Activated naive CD4-positive, alpha-beta T cell treated with anti-CD3 and anti-CD28 coated beads, Interleukin-2, amount 50 U/mL, for 72 hours (primary cell): ENCODE results near the gene ARID4B. TPM values are rescaled to one million over a fixed set of nuclear protein-coding genes. Genes with fewer than 3 reads are reported as not detected.
"Not testable (repeated sequence)": the region's sequence is repeated elsewhere in the genome, so short reads cannot be mapped to it uniquely, and the experiment has no call there.

Source experiments
- ATAC-seq, 2 donors: fragments of 150-1000 bp; cut with Tn5 transposase; 2 replicates each; pipeline ENCODE4 v1.10.0; 2021; ENCODE audit warnings: mild to moderate bottlenecking in 2 of 2, moderate library complexity in 2 of 2
- DNase-seq, 2 donors: peaks; one replicate each; pipeline ENCODE4 v3.0.0; 2021 to 2022; ENCODE audit warnings: low spot score in 2 of 2
- H3K27ac Mint-ChIP-seq, 2 donors: one replicate each; pipeline ENCODE4 v1.8.0; 2022; ENCODE audit warnings: mild to moderate bottlenecking in 2 of 2, mixed read lengths in 2 of 2
- H3K36me3 Mint-ChIP-seq, 2 donors: one replicate each; pipeline ENCODE4 v1.8.0; 2022; ENCODE audit warnings: mixed read lengths in 2 of 2
- H3K9me3 Mint-ChIP-seq, 2 donors: one replicate each; pipeline ENCODE4 v1.8.0; 2022; ENCODE audit warnings: mixed read lengths in 2 of 2
- total RNA-seq, 2 donors: library from RNA; stranded (reverse); gene quantifications; one replicate each; pipeline ENCODE4 v1.2.3, GENCODE V29; 2022

Gene ARID4B
- total RNA-seq, 2 donors from 2014 or later = 58.4 to 65.7 TPM

- Mint-ChIP-seq H3K36me3 (no peaks in the 10 kb centered on the region), H3K9me3 (no peaks in the 10 kb centered on the region), H3K27ac (peak overlapping the region in 1 of 2 donors; percentile 35)
- ATAC-seq (no peak), DNase-seq (no peak)
Measured at GRCh38 chr1:235266967-235267366, 61.0 kb downstream of the ARID4B start.

GRCh38 chr1:235266325-235266724 is 61.7 kb downstream of the ARID4B start:
- Mint-ChIP-seq H3K27ac (no peak overlapping the region), H3K36me3 (no peaks in the 10 kb centered on the region), H3K9me3 (no peaks in the 10 kb centered on the region)
- ATAC-seq (no peak), DNase-seq (no peak)

GRCh38 chr1:235265900-235266299 is 62.1 kb downstream of the ARID4B start:
- Mint-ChIP-seq H3K27ac (no peak overlapping the region), H3K36me3 (no peaks in the 10 kb centered on the region), H3K9me3 (no peaks in the 10 kb centered on the region)
- no peak for DNase-seq
- no peak for ATAC-seq

DNA sequence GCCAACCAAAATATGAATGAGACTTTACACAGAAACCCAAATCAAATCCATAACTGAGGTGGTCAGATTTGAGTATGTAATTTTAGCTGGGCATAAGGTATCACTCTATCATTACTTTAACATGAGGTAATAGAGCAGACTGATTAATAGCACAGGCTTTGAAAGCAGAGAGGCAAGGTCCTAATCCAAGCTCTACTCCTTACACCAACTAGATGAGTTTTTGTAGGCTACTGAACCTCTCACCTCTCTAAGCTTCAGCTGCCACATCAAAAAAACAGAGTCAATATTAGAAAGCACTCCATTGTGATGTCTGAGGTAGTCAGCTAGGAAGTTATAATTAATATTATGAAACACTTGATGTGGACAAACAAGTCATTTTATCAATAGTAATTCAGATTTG is 63.7 kb downstream of the ARID4B start:
- H3K36me3 Mint-ChIP-seq = peaks cover 0 to 6% of the 10 kb centered on the region in 2 donors
- DNase-seq (no peak), ATAC-seq (no peak)
- H3K27ac Mint-ChIP-seq = no peak overlapping the region
- H3K9me3 Mint-ChIP-seq = no peaks in the 10 kb centered on the region

DNA sequence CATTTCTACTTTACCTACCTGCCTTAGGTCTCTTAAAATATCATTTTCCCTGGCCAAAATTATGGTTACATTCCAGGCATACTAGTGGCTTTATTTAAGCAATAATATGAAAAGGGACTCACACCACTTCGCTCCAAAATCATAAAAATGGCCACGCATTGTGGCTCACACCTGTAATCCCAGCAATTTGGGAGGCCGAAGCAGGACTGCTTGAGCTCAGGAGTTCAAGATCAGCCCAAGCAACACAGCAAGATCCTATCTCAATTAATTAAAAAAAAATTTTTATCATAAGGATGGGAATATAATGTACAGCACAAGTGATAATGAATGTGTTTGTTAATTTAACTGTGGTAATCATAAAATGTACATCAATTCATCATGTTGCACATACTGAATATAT is 65.4 kb downstream of the ARID4B start:
- Mint-ChIP-seq H3K36me3 (peaks cover 0 to 7% of the 10 kb centered on the region in 2 donors), H3K27ac (no peak overlapping the region)
- no peak for ATAC-seq

GRCh38 chr1:235261243-235261642 is 66.7 kb downstream of the ARID4B start:
- Mint-ChIP-seq H3K9me3 (no peaks in the 10 kb centered on the region), H3K27ac (no peak overlapping the region), H3K36me3 (peaks cover 0 to 7% of the 10 kb centered on the region in 2 donors)
- no peak for DNase-seq
- no peak for ATAC-seq

More for the DNA sequence above, 65.4 kb downstream of the ARID4B start:
- no peak for DNase-seq
- H3K9me3 Mint-ChIP-seq = no peaks in the 10 kb centered on the region

- Mint-ChIP-seq H3K36me3 (peaks cover 0 to 7% of the 10 kb centered on the region in 2 donors), H3K27ac (peak overlapping the region in 1 of 2 donors; percentile 48), H3K9me3 (no peaks in the 10 kb centered on the region)
- no peak for DNase-seq
- ATAC-seq = peak in 1 of 2 donors; percentile 49
Measured at GRCh38 chr1:235259133-235259778, 68.7 kb downstream of the ARID4B start.

GRCh38 chr1:235258068-235258467 is 69.9 kb downstream of the ARID4B start:
- not testable (repeated sequence) for H3K9me3 Mint-ChIP-seq, H3K36me3 Mint-ChIP-seq, ATAC-seq, DNase-seq
- H3K27ac Mint-ChIP-seq = peak overlapping the region; percentile 33 to 40

DNA sequence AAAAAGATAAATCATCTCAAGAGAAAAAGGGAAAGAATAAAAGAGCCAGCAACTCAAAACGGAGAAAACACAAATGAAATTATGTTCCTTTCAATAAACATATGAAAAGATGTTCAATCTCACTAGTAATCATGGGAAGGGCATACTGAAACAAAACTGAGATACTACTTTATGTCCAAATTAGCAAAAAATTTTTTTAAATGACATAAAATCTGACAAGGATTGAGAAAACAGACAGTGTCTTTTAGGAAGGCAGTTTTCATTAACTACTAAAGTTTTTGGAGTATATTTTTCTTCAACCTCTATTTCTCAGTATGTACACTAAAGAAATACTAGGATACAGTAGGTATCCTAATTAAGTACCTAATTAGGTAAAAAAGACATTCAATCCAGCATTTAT is 73.3 kb downstream of the ARID4B start:
- Mint-ChIP-seq H3K36me3 (peaks cover 0 to 5% of the 10 kb centered on the region in 2 donors), H3K9me3 (no peaks in the 10 kb centered on the region)
- no peak for ATAC-seq

DNA sequence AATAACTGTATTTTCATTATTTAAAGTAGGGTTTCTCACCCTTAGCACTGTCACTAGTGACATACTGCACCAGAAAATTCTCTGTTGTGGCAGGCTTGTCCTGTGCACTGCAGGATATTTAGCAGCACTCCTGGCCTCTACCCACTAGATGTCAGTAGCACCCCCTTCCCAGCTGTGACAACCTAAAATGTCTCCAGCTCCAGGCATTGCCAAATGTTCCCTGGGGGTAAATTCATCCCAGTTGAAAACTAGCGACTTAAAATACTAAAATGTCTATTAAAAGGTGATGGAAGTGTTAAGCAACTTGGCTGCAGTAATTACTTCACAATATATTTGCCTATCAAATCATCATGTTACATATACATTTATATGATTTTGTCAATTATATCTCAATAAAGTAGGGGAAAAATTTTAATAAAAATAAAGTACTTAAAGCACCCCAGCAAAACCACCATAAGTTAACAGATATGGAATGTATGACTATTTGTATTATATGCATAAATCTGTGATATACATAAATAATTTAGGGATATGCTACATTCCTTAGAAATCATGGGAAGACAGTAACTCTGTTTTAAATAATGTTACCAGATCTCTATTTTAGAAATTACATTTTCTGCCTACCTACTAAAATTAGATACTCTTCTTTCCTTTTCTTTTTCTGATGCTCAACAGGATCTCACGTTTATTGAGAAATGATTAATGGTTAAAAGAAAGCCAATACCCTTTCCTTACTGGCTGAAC is 74.6 kb downstream of the ARID4B start:
- no peaks in the 10 kb centered on the region for H3K36me3 Mint-ChIP-seq
- H3K27ac Mint-ChIP-seq = no peak overlapping the region
- ATAC-seq = peak; percentile 90 to 92
- H3K9me3 Mint-ChIP-seq = no peaks in the 10 kb centered on the region
- DNase-seq = peak in 1 of 2 donors; percentile 54

More for the DNA sequence above, 73.3 kb downstream of the ARID4B start:
- DNase-seq = no peak
- no peak overlapping the region for H3K27ac Mint-ChIP-seq

DNA sequence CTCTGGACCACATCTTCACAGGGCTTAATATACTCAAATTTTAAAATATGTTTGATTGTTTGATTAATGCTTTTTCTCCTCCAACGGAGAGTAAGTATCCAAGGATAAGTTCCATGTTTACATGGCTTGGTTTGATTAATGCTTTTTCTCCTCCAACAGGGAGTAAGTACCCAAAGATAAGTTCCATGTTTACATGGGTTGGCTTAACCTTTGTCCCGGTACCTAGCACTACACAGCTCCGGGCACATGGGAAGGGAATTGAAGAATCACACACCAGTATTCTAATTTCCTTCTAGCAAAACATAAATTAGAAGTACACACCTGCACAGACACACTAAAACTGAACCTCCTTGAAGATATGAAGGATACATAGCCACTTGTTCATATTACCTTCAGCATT is 77.5 kb downstream of the ARID4B start:
- H3K27ac Mint-ChIP-seq = no peak overlapping the region
- ATAC-seq (no peak), DNase-seq (no peak)
- no peaks in the 10 kb centered on the region for H3K9me3 Mint-ChIP-seq
- peaks cover 5% of the 10 kb centered on the region in 2 donors for H3K36me3 Mint-ChIP-seq

DNA sequence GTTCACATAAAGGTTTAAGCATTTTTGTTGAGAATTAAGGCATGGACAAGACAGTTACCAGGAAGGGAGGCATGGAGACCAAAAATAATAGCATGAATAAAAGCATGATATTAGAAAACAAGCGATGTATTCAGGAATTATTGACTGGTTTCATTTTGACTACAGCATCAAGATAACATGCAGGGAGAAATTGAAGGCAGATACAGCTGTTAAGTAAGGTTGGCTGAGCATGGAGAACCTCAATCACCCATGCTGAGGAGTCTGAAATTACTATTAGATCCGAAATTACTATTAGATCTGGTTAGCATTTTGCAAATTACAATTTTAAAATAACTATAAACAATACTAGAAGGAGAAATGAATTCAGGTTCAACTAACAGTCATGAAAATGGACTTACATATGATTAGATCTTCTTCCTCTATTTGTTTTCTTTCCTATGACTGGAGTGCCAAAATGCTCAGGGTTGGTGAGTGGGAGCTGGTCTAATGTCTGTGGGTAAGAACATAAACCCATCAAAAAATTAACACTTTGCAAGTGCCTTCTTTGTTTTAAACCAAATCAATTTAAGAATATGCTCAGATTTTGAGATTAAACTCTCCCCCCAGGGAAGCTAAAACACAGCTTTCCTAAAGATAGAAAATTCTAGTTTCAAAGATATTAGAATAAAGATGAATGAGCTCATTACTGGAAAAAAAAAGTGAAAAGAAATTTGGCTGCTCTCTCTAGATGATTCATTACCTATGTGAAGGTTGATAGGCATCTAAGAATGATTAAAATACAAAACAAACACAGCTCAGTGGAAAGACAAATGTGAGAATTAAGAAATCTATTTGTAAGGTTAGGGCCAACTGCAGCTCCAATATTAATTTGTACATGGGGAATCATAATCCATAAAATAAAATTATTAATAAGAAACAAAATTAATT is 81.7 kb downstream of the ARID4B start:
- Mint-ChIP-seq H3K27ac (peak overlapping the region; percentile 8 to 65), H3K9me3 (no peaks in the 10 kb centered on the region), H3K36me3 (peaks cover 5 to 10% of the 10 kb centered on the region in 2 donors)
- peak in 1 of 2 donors; percentile 49 for ATAC-seq
- DNase-seq = no peak

DNA sequence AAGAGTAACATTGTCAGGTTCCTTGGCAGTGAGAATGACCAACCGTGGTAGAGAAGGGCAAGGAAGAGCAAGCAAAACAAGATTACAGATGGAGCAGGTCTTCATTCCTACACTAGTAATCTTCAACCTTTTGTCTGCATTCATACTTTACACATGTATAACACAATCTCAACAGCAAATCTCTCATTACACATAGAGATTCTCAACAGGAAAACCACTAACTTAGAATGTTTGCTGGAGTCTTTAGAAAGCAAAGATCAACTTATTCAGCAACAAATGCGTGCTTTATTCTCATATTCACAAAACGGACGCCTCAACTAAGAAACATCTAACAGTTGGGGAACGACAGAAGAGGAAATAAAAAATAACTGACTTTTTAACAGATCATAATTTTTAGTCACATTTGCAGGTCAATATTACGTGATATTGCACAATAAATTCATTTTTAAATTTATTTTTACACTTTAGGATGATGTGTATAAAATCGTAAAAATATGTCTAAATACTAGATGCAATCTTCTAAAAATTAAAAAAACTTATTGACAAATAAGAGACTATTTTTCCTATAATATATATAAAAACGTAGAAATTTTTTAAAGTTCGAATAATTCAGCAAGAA is 82.9 kb downstream of the ARID4B start:
- Mint-ChIP-seq H3K27ac (peak overlapping the region in 1 of 2 donors; percentile 40), H3K9me3 (no peaks in the 10 kb centered on the region), H3K36me3 (peaks cover 5 to 10% of the 10 kb centered on the region in 2 donors)
- no peak for ATAC-seq
- DNase-seq = no peak

- Mint-ChIP-seq H3K27ac (no peak overlapping the region), H3K36me3 (peaks cover 4 to 9% of the 10 kb centered on the region in 2 donors), H3K9me3 (no peaks in the 10 kb centered on the region)
- DNase-seq (no peak), ATAC-seq (no peak)
Measured at GRCh38 chr1:235240960-235241359, 87.0 kb downstream of the ARID4B start.

DNA sequence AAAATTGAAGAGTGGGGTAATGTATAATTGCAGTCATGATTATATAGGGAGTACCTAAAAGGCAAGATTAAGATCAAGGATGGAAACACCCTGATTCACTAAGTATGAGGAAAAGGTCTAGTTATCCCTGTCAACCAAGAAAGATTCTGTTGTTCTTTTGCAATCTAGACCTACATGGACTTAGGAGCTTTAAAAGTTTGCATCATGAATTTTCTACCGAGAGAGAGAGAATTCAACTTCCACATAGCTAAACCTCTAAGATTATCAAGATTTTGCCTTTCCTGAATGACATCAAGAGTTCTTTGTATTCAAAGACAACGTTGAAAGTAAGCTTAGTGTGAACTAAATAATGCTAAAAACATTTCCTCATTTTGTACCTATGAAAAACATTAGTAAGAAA is 88.1 kb downstream of the ARID4B start:
- no peak for ATAC-seq
- Mint-ChIP-seq H3K27ac (no peak overlapping the region), H3K36me3 (peaks cover 0 to 4% of the 10 kb centered on the region in 2 donors), H3K9me3 (no peaks in the 10 kb centered on the region)
- DNase-seq = no peak

GRCh38 chr1:235238558-235238957 is 89.4 kb downstream of the ARID4B start:
- H3K27ac Mint-ChIP-seq = peak overlapping the region in 1 of 2 donors; percentile 38
- H3K9me3 Mint-ChIP-seq = no peaks in the 10 kb centered on the region
- no peak for ATAC-seq
- no peak for DNase-seq
- H3K36me3 Mint-ChIP-seq = no peaks in the 10 kb centered on the region
